Activated CD8-positive, alpha-beta memory T cell treated with anti-CD3 and anti-CD28 coated beads, Interleukin-2, amount 50 U/mL, for 1 hour (primary cell): ENCODE results near the gene CORIN.
"Not testable (repeated sequence)": the region's sequence is repeated elsewhere in the genome, so short reads cannot be mapped to it uniquely, and the experiment has no call there.

Experiments used
- DNase-seq: peaks from one replicate; pipeline ENCODE4 v3.0.0-alpha.2; 2020; ENCODE audit errors: extremely low read depth

Gene CORIN

GRCh38 chr4:47774079-47774478 lies 63.8 kb downstream of the CORIN start:
- no peak for DNase-seq

GRCh38 chr4:47771020-47771419 lies 66.8 kb downstream of the CORIN start:
- DNase-seq = no peak

GRCh38 chr4:47767956-47768355 lies 69.9 kb downstream of the CORIN start:
- not testable (repeated sequence) for DNase-seq

GRCh38 chr4:47763279-47763678 lies 74.6 kb downstream of the CORIN start:
- DNase-seq = no peak

- no peak for DNase-seq
Measured at GRCh38 chr4:47762376-47763266, 75.2 kb downstream of the CORIN start.

GRCh38 chr4:47753316-47753715 lies 84.6 kb downstream of the CORIN start:
- DNase-seq = not testable (repeated sequence)

GRCh38 chr4:47752214-47752613 lies 85.7 kb downstream of the CORIN start:
- no peak for DNase-seq

GRCh38 chr4:47750788-47751187 lies 87.1 kb downstream of the CORIN start:
- no peak for DNase-seq

GRCh38 chr4:47749858-47750257 lies 88.0 kb downstream of the CORIN start:
- DNase-seq = no peak

- no peak for DNase-seq
Measured at GRCh38 chr4:47749060-47749459, 88.8 kb downstream of the CORIN start.

GRCh38 chr4:47747846-47748494 lies 89.9 kb downstream of the CORIN start:
- DNase-seq = no peak

GRCh38 chr4:47747211-47747610 lies 90.7 kb downstream of the CORIN start:
- no peak for DNase-seq

- no peak for DNase-seq
Measured at GRCh38 chr4:47746122-47746521, 91.7 kb downstream of the CORIN start.

- no peak for DNase-seq
Measured at GRCh38 chr4:47744843-47745382, 93.0 kb downstream of the CORIN start.

GRCh38 chr4:47744253-47744652 lies 93.6 kb downstream of the CORIN start:
- DNase-seq = no peak

- DNase-seq = no peak
Measured at GRCh38 chr4:47741200-47741599, 96.7 kb downstream of the CORIN start.

- no peak for DNase-seq
Measured at GRCh38 chr4:47737326-47737725, 100.5 kb downstream of the CORIN start.

- no peak for DNase-seq
Measured at GRCh38 chr4:47736555-47736954, 101.3 kb downstream of the CORIN start.

- no peak for DNase-seq
Measured at GRCh38 chr4:47736146-47736545, 101.7 kb downstream of the CORIN start.

GRCh38 chr4:47733302-47734175 lies 104.3 kb downstream of the CORIN start:
- DNase-seq = no peak

GRCh38 chr4:47731182-47731581 lies 106.7 kb downstream of the CORIN start:
- no peak for DNase-seq

- no peak for DNase-seq
Measured at GRCh38 chr4:47729131-47729680, 108.7 kb downstream of the CORIN start.
